ENCODE data around the gene AMBN. TPM values are rescaled to one million over a fixed set of nuclear protein-coding genes. Genes with fewer than 3 reads are reported as not detected.

The AMBN gene
- total and polyA plus RNA-seq, 12 donors: not detected

DNA sequence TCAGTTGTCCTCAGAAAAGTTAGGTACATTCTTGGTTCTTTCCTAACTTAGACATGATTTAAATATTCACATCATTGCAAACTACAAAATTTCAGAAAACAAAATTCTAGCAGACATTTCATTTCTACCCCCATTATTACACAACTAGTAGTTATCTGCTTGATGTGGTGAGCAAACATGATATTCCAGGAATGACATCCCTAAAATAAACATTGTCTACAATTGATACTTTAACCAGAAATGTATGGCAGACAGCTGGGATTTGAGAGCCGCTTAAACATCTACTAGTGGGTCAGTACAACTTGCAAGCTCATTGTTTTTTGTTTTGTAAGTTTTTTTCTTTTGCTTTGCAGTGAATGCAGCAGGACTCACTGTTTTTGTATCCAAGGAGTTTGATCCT lies 32.1 kb upstream of the AMBN start:
- no peaks in the 10 kb centered on the region for H3K9me3 ChIP-seq (replicated peaks in 1 of 3)
- DNase-seq: no peak
- intact Hi-C loops (cut with DNase I): no loop called here
- WGBS, 4 donors: 93 to 100% (median 97%) methylated on average over 1 of the region's 1 CpG
- TF ChIP-seq POLR2A (IDR thresholded peaks at IDR 0.05): no peak
- TF ChIP-seq, protein P1, sequence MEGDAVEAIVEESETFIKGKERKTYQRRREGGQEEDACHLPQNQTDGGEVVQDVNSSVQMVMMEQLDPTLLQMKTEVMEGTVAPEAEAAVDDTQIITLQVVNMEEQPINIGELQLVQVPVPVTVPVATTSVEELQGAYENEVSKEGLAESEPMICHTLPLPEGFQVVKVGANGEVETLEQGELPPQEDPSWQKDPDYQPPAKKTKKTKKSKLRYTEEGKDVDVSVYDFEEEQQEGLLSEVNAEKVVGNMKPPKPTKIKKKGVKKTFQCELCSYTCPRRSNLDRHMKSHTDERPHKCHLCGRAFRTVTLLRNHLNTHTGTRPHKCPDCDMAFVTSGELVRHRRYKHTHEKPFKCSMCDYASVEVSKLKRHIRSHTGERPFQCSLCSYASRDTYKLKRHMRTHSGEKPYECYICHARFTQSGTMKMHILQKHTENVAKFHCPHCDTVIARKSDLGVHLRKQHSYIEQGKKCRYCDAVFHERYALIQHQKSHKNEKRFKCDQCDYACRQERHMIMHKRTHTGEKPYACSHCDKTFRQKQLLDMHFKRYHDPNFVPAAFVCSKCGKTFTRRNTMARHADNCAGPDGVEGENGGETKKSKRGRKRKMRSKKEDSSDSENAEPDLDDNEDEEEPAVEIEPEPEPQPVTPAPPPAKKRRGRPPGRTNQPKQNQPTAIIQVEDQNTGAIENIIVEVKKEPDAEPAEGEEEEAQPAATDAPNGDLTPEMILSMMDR (IDR thresholded peaks at IDR 0.05): no peak
- H3K4me1 ChIP-seq (replicated peaks in 1 of 2): no peaks in the 10 kb centered on the region
- H3K36me3 ChIP-seq (replicated peaks in 1 of 2): no peaks in the 10 kb centered on the region
- no peaks in the 10 kb centered on the region for H3K27me3 ChIP-seq
- H3K27ac ChIP-seq: no peak overlapping the region
- no peak overlapping the region for H3K4me3 ChIP-seq

DNA sequence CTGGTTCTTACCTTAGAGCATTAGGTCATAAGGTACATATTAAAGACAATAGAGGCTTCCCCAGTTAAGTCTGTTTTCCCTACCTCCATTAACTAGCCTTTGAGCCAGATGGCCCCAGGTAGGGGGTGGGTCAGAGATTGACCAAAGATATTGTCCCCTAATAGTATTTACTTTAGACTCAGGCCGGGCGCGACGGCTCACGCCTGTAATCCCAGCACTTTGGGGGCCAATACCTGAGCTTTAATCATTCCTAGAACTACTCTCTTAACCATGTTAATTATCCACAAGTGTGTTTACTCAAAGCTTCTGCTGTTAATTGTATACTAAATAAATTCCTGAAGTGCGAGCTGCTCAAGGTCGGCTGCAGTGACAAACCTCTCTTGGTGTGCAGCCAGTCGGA lies 28.0 kb upstream of the AMBN start:
- no peak for DNase-seq
- Histone ChIP-seq H3K27me3 (no peaks in the 10 kb centered on the region), H3K27ac (no peak overlapping the region), H3K36me3 (replicated peaks in 1 of 2) (no peaks in the 10 kb centered on the region), H3K4me1 (replicated peaks in 1 of 2) (no peaks in the 10 kb centered on the region), H3K9me3 (replicated peaks in 1 of 3) (no peaks in the 10 kb centered on the region), H3K4me3 (no peak overlapping the region)
- intact Hi-C loops (cut with DNase I): no loop called here
- TF ChIP-seq POLR2A (IDR thresholded peaks at IDR 0.05): no peak
- TF ChIP-seq, protein P1 (IDR thresholded peaks at IDR 0.05): no peak
- WGBS, 4 donors: 71 to 82% (median 75%) methylated on average over 8 of the region's 8 CpGs

DNA sequence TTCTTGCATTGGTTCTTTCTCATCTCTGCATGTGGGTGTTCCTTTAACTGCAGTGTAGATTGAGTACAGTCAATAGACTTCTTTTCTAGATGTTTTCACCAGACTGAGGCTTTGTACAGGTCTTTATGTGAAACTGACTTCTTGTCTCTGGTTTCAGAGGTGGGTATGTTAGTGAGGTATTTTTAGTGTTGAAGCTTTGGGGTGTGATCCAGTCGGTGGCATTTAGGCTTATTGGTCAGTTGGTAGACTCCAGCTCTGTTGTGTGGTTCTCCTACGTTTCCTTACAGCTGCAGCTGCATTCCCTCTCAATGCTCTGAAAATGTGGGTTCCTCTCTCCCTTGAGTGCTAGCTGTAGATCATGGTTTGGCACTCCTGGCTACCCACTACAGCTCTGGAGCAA lies 21.3 kb upstream of the AMBN start:
- no peak overlapping the region for H3K4me3 ChIP-seq
- H3K36me3 ChIP-seq (replicated peaks in 1 of 2): no peaks in the 10 kb centered on the region
- no peak overlapping the region for H3K27ac ChIP-seq
- 62 to 88% (median 82%) methylated on average over 2 of the region's 2 CpGs for WGBS, 4 donors
- no peaks in the 10 kb centered on the region for H3K9me3 ChIP-seq (replicated peaks in 1 of 3)
- intact Hi-C loops (cut with DNase I): no loop called here
- H3K27me3 ChIP-seq: no peaks in the 10 kb centered on the region
- TF ChIP-seq, protein P1 (IDR thresholded peaks at IDR 0.05): no peak
- no peak for TF ChIP-seq POLR2A (IDR thresholded peaks at IDR 0.05)
- no peaks in the 10 kb centered on the region for H3K4me1 ChIP-seq (replicated peaks in 1 of 2)
- no peak for DNase-seq

DNA sequence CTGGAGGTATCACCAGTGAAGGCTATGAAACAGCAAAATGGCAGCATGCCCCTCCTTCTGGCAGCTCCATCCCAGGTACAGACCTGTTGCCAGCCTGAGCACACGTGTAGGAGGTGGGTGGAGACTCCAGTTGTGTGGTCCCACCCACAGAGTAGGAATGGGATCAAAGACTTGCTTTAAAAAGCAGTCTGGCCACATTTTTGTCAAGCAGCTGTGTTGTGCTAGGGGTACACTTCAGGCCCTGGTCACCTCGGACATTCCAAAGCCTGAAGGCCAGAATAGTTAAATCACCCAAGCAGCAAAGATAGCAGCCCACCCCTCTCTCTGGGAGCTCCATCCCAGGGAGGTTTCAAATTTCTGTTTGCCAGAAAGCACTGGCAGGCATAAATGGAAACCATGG lies 20.3 kb upstream of the AMBN start:
- intact Hi-C loops (cut with DNase I): no loop called here
- no peaks in the 10 kb centered on the region for H3K9me3 ChIP-seq (replicated peaks in 1 of 3)
- TF ChIP-seq, protein P1 (IDR thresholded peaks at IDR 0.05): no peak
- no peak for TF ChIP-seq POLR2A (IDR thresholded peaks at IDR 0.05)
- WGBS, 4 donors: 24 to 80% (median 33%) methylated on average over 1 to 2 of the region's 2 CpGs
- no peaks in the 10 kb centered on the region for H3K4me1 ChIP-seq (replicated peaks in 1 of 2)
- DNase-seq: no peak
- no peak overlapping the region for H3K4me3 ChIP-seq
- H3K36me3 ChIP-seq (replicated peaks in 1 of 2): no peaks in the 10 kb centered on the region
- H3K27ac ChIP-seq: no peak overlapping the region
- no peaks in the 10 kb centered on the region for H3K27me3 ChIP-seq

Measured in adrenal gland (tissue), 12 donors.